GM12892 (cell line): Measurements from ENCODE around the gene XRCC1.

Experiments
- POLR2A ChIP-seq: IDR thresholded peaks from 2 replicates; pipeline ENCODE4 v1.6.1; 2011; ENCODE audit warnings: low read depth, low read length, control low read depth
- POLR2AphosphoS5 ChIP-seq: IDR thresholded peaks from 2 replicates; pipeline ENCODE4 v1.6.1; 2011; ENCODE audit warnings: low read depth, low read length, control low read depth
- TAF1 ChIP-seq: IDR thresholded peaks from 2 replicates; pipeline ENCODE4 v1.6.1; 2011; ENCODE audit warnings: low read depth, mild to moderate bottlenecking, control low read depth, low read length, borderline replicate concordance

DNA sequence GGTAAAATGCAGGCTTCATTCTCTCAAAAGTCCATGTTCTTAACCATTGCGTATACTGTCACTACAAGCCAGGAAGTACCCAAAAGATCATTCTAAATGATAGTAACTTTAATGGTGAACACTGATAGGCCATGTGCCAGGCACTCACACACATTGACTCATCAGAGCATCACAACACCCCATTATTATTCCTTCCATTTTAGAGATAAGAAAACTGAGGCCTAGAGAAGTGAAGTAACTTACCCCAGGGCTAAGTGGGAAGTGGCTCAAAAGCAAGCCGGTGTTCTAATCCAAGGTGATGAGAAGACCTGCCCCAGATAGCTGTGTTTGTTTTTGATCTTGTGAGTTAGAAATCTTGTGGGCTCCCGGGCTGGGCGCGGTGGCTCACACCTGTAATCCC, 69.4 kb downstream of the XRCC1 start:
- no peak for TF ChIP-seq TAF1
- TF ChIP-seq POLR2A: no peak
- TF ChIP-seq POLR2AphosphoS5: no peak
